HepG2 (cell line): ENCODE measurements around the gene PCARE. TPM values are rescaled to one million over a fixed set of nuclear protein-coding genes. Genes with fewer than 3 reads are reported as not detected.

Source experiments
- ATAC-seq: fragments of 200-7000 bp; cut with Tn5 transposase; 3 replicates; pipeline ENCODE4 v1.9.1; 2020; ENCODE audit warnings: mild to moderate bottlenecking, moderate library complexity
- BruUV-seq: library from RNA; stranded (reverse); fragments of 400-500 nt; replicated peaks from 2 replicates; lab custom pipeline; 2021; lab: Mats Ljungman, UMichigan
- CTCF ChIA-PET: fragments of 300-600 bp; formaldehyde crosslinking; extraction: SDS; loops from one replicate; lab custom pipeline; 2021; ENCODE audit warnings: low total read pairs, inconsistent platforms, low intra/inter-chr PET ratio; lab: Yijun Ruan, JAX
- POLR2A ChIA-PET: fragments of 350-600 bp; sonication (Branson Sonifier 250); formaldehyde crosslinking; loops from one replicate; lab custom pipeline; 2020; ENCODE audit warnings: antibody characterized with exemption, inconsistent platforms; lab: Yijun Ruan, JAX
- DNase-seq: peaks from one replicate; pipeline ENCODE4 v3.0.0-alpha.2; 2015; ENCODE audit warnings: low spot score
- FAIRE-seq: peaks from 3 replicates; lab custom pipeline; 2011; peaks lifted over from hg19 to GRCh38; lab: Jason Lieb, UNC
- H2AFZ ChIP-seq: one replicate; pipeline ENCODE4 v1.6.1; 2011; ENCODE audit warnings: low read length, inconsistent platforms
- H3K27ac ChIP-seq: fragments of 300-600 bp; 3 replicates; pipeline ENCODE4 v1.8.0; 2011; ENCODE audit warnings: mixed run types, mild to moderate bottlenecking, mixed read lengths, low read length, inconsistent platforms; ENCODE audit not compliant: insufficient read depth; ENCODE audit errors: extremely low read length
- H3K27me3 ChIP-seq, 2 experiments: fragments of 200-600 bp in 1 of 2; 2 replicates in 1 of 2; 3 replicates in 1 of 2; pipeline versions ENCODE4 v1.6.0 to v1.8.0; 2011; ENCODE audit warnings: low read length in 2 of 2, mild to moderate bottlenecking in 2 of 2, moderate library complexity in 2 of 2, inconsistent platforms in 1 of 2; ENCODE audit not compliant: insufficient read depth in 2 of 2, control insufficient read depth in 1 of 2
- H3K36me3 ChIP-seq, 2 experiments: fragments of 200-600 bp in 1 of 2; replicated peaks in 1 of 2; 2 replicates in 1 of 2; 3 replicates in 1 of 2; pipeline versions ENCODE4 v1.5.1 to v1.8.0; 2011; ENCODE audit warnings: low read length in 2 of 2, inconsistent platforms in 1 of 2; ENCODE audit not compliant: insufficient read depth in 2 of 2, control insufficient read depth in 1 of 2
- H3K4me1 ChIP-seq: 2 replicates; pipeline ENCODE4 v1.5.1; 2012; ENCODE audit warnings: low read length, inconsistent platforms; ENCODE audit not compliant: insufficient read depth
- H3K4me2 ChIP-seq: 2 replicates; pipeline ENCODE4 v1.6.0; 2011; ENCODE audit warnings: low read depth, low read length, inconsistent platforms
- H3K4me3 ChIP-seq, 3 experiments: fragments of 200-600 bp in 1 of 3; sonication (generic), shearing (Covaris generic) in 1 of 3; replicated peaks in 1 of 3; 2 replicates each; pipeline ENCODE4 v1.5.1; 2011 to 2016; ENCODE audit warnings: low read length in 3 of 3, inconsistent platforms in 2 of 3, low read depth in 2 of 3, mild to moderate bottlenecking in 2 of 3, control low read depth in 1 of 3, mixed read lengths in 1 of 3; ENCODE audit not compliant: insufficient read depth in 1 of 3
- H3K79me2 ChIP-seq: one replicate; pipeline ENCODE4 v1.6.1; 2011; ENCODE audit warnings: low read length, inconsistent platforms; ENCODE audit not compliant: insufficient read depth
- H3K9ac ChIP-seq: 2 replicates; pipeline ENCODE4 v1.6.0; 2011; ENCODE audit warnings: mild to moderate bottlenecking, low read depth, low read length, inconsistent platforms; ENCODE audit not compliant: insufficient read depth
- H3K9me3 ChIP-seq: 2 replicates; pipeline ENCODE4 v1.5.1; 2012; ENCODE audit warnings: mild to moderate bottlenecking, low read length
- H4K20me1 ChIP-seq: 2 replicates; pipeline ENCODE4 v1.6.0; 2011; ENCODE audit warnings: inconsistent platforms, mild to moderate bottlenecking, low read length, moderate library complexity; ENCODE audit not compliant: insufficient read depth
- ATF5 ChIP-seq: sonication (generic); formaldehyde crosslinking; IDR thresholded peaks from 2 replicates; pipeline ENCODE4 v1.4.0; 2020; ENCODE audit warnings: mild to moderate bottlenecking, low read depth, missing genetic modification reagents
- FOXA3 ChIP-seq: IDR thresholded peaks from 2 replicates; pipeline ENCODE4 v1.6.1; 2016; ENCODE audit warnings: missing genetic modification reagents, missing compliant biosample characterization
- GPN1 ChIP-seq: sonication (generic); formaldehyde crosslinking; IDR thresholded peaks from 2 replicates; pipeline ENCODE4 v1.5.1; 2020; ENCODE audit warnings: missing genetic modification reagents, borderline replicate concordance
- JUNB ChIP-seq: sonication (generic); formaldehyde crosslinking; IDR thresholded peaks from 2 replicates; pipeline ENCODE4 v1.8.0; 2022; ENCODE audit warnings: missing genetic modification reagents, mild to moderate bottlenecking, borderline replicate concordance
- MATR3 ChIP-seq: sonication (generic); formaldehyde crosslinking; IDR thresholded peaks from 2 replicates; pipeline ENCODE4 v1.4.0; 2020; ENCODE audit warnings: missing genetic modification reagents
- MAZ ChIP-seq, 2 experiments: sonication (generic) in 1 of 2; formaldehyde crosslinking in 1 of 2; IDR thresholded peaks; 2 replicates each; pipeline versions ENCODE4 v1.5.0 to v1.6.1; 2012 to 2020; ENCODE audit warnings: low read depth in 2 of 2, mild to moderate bottlenecking in 2 of 2, borderline replicate concordance in 1 of 2, improper control_type of control experiment in 1 of 2, low read length in 1 of 2, missing genetic modification reagents in 1 of 2, moderate library complexity in 1 of 2
- SAFB2 ChIP-seq: sonication (generic); formaldehyde crosslinking; IDR thresholded peaks from 2 replicates; pipeline ENCODE4 v1.5.1; 2020; ENCODE audit warnings: missing genetic modification reagents, low read depth, mild to moderate bottlenecking, borderline replicate concordance
- ZNF296 ChIP-seq: sonication (generic); formaldehyde crosslinking; conservative IDR thresholded peaks from 2 replicates; pipeline ENCODE4 v1.5.0; 2020; ENCODE audit warnings: mild to moderate bottlenecking, missing genetic modification reagents
- ZNF446 ChIP-seq: sonication (generic); formaldehyde crosslinking; IDR thresholded peaks from 2 replicates; pipeline ENCODE4 v1.5.0; 2020; ENCODE audit warnings: mild to moderate bottlenecking, missing genetic modification reagents
- WGBS: methylation state at CpG from one replicate; pipeline ENCODE4 v1.1.6; 2017; ENCODE audit warnings: low lambda C conversion rate; 5-methylcytosine and 5-hydroxymethylcytosine counted together
- in situ Hi-C: cut with HindIII; loops from 2 replicates; pipeline ENCODE4 v1.10.0; 2017; ENCODE audit warnings: low pct_unique_long_range_greater_than_20kb; ENCODE audit not compliant: extremely low pct_ligation_motif_present
- intact Hi-C: fragments of 100-400 bp; cut with micrococcal nuclease; formaldehyde crosslinking; loops from one replicate; pipeline ENCODE4 v1.10.0; 2022; ENCODE audit not compliant: unreplicated experiment
- polyA plus RNA-seq, 8 experiments: library from polyadenylated mRNA; depleted of rRNA in 3 of 8; stranded (reverse) in 7 of 8; unstranded in 1 of 8; fragments of >200 nt; fragmentation: Illumina TruSeq in 4 of 8; extraction: Trizol in 4 of 8; gene quantifications; 2 replicates each; pipeline versions ENCODE4 v1.2.1 to v1.2.3, GENCODE V29; 2011 to 2016; ENCODE audit warnings: low read depth in 4 of 8, missing spikeins in 1 of 8, mixed read lengths in 1 of 8; ENCODE audit not compliant: insufficient read depth in 1 of 8
- total RNA-seq, 5 experiments: library from RNA; depleted of rRNA; stranded (reverse); fragments of >200 nt; fragmentation: Illumina TruSeq; extraction: Trizol; gene quantifications; 2 replicates each; pipeline ENCODE4 v1.2.3, GENCODE V29; 2016; ENCODE audit warnings: low read depth in 1 of 5

Gene PCARE
- total and polyA plus RNA-seq, 2 of the 13 experiments (the other 11 are each of a cell fraction or from before 2014, with no cell fraction given) = not detected

DNA sequence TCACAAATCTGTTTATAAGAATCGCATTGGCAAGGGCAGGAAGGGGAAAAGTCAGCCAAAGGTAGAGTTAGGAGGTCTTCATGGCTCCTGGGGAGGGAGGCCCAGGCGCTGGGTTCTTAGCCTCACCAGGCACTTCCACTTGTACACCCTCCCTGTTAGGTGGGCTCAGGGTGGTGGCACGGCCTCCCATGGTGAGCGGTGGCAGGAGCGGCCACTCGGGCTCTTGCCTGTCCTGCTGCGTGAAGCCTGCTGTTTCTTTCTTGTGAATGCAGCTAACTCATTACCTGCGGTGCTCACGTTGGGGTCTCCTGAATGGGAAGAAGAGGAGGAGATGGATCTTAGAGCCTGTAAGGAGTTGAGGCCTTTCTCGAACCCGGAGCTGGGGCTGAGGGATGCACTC, 52.4 kb downstream of the PCARE start:
- no peak for TF ChIP-seq MAZ (IDR thresholded peaks at IDR 0.05; ENCODE audit: borderline replicate concordance, low read depth, low read length)
- TF ChIP-seq MAZ (CRISPR knock-in tag; IDR thresholded peaks at IDR 0.05; ENCODE audit: low read depth) = no peak
- TF ChIP-seq FOXA3 (CRISPR knock-in tag) = no peak
- TF ChIP-seq ZNF446 (CRISPR knock-in tag) = no peak
- Histone ChIP-seq H3K9ac (no peak overlapping the region), H2AFZ (no peak overlapping the region), H3K27ac (no peak overlapping the region), H3K27me3 (peaks cover 4 to 74% of the 10 kb centered on the region in 2 experiments; a peak in 3 of 5 replicates), H4K20me1 (no peaks in the 10 kb centered on the region; the same call in 1 of the 2 replicates), H3K4me3 (no peak overlapping the region), H3K4me1 (no peaks in the 10 kb centered on the region), H3K4me2 (no peak overlapping the region), H3K79me2 (no peaks in the 10 kb centered on the region), H3K36me3 (no peaks in the 10 kb centered on the region), H3K9me3 (no peaks in the 10 kb centered on the region)
- WGBS = 38% methylated on average over 11 of the region's 11 CpGs
- intact Hi-C loops (no loop called here), in situ Hi-C loops (no loop called here)
- no peak for DNase-seq
- no TSS peak for BruUV-seq
- no peak for ATAC-seq
- ChIA-PET CTCF (no interaction called here), POLR2A (no interaction called here)
- no peak for FAIRE-seq

- TF ChIP-seq MATR3 (CRISPR knock-in tag) (no peak), SAFB2 (CRISPR knock-in tag) (no peak), ZNF296 (no peak), GPN1 (no peak), ATF5 (CRISPR knock-in tag) (no peak), JUNB (CRISPR knock-in tag) (no peak)
- H3K27me3 ChIP-seq = peaks cover 11 to 75% of the 10 kb centered on the region in 2 experiments
- no peaks in the 10 kb centered on the region for H3K4me1 ChIP-seq
- in situ Hi-C loops (no loop called here), intact Hi-C loops (no loop called here)
- H3K9me3 ChIP-seq = no peaks in the 10 kb centered on the region
- no peak for DNase-seq
- H3K4me2 ChIP-seq = no peak overlapping the region
- H3K27ac ChIP-seq = no peak overlapping the region
- H3K9ac ChIP-seq = no peak overlapping the region
- WGBS = 3% methylated on average over 12 of the region's 19 CpGs
- H3K36me3 ChIP-seq = no peaks in the 10 kb centered on the region
- POLR2A ChIA-PET = no interaction called here
- H3K79me2 ChIP-seq = no peaks in the 10 kb centered on the region
- CTCF ChIA-PET = no interaction called here
- no peak overlapping the region for H2AFZ ChIP-seq
- BruUV-seq = no TSS peak
- H3K4me3 ChIP-seq = no peak overlapping the region
- no peaks in the 10 kb centered on the region; the same call in 1 of the 2 replicates for H4K20me1 ChIP-seq
- ATAC-seq = no peak
- FAIRE-seq = no peak
These were observed 56.4 kb downstream of the PCARE start for GRCh38 chr2:29017716-29018435.
